Retinal pigment epithelial cell (primary cell): ENCODE measurements around the gene COX8A.

Source experiments
- DNase-seq: peaks from one replicate; pipeline ENCODE4 v3.0.0-alpha.2; 2010; ENCODE audit warnings: low read depth
- H3K4me3 ChIP-seq: 2 replicates; pipeline ENCODE4 v1.5.1; 2011; ENCODE audit warnings: mild to moderate bottlenecking, low read length, control low read depth, moderate library complexity
- TF ChIP-seq, protein P1 (sequence below): conservative IDR thresholded peaks from 2 replicates; pipeline ENCODE4 v1.5.1; 2011; ENCODE audit warnings: low read depth, low read length, control low read depth, inconsistent platforms

Gene COX8A

GRCh38 chr11:64008283-64008913 lies 34.0 kb downstream of the COX8A start:
- no peak for DNase-seq
- TF ChIP-seq, protein P1, sequence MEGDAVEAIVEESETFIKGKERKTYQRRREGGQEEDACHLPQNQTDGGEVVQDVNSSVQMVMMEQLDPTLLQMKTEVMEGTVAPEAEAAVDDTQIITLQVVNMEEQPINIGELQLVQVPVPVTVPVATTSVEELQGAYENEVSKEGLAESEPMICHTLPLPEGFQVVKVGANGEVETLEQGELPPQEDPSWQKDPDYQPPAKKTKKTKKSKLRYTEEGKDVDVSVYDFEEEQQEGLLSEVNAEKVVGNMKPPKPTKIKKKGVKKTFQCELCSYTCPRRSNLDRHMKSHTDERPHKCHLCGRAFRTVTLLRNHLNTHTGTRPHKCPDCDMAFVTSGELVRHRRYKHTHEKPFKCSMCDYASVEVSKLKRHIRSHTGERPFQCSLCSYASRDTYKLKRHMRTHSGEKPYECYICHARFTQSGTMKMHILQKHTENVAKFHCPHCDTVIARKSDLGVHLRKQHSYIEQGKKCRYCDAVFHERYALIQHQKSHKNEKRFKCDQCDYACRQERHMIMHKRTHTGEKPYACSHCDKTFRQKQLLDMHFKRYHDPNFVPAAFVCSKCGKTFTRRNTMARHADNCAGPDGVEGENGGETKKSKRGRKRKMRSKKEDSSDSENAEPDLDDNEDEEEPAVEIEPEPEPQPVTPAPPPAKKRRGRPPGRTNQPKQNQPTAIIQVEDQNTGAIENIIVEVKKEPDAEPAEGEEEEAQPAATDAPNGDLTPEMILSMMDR = no peak
- H3K4me3 ChIP-seq = no peak overlapping the region

GRCh38 chr11:64008914-64009633 lies 34.7 kb downstream of the COX8A start:
- H3K4me3 ChIP-seq = no peak overlapping the region
- no peak for DNase-seq
- TF ChIP-seq, protein P1 = no peak

DNA sequence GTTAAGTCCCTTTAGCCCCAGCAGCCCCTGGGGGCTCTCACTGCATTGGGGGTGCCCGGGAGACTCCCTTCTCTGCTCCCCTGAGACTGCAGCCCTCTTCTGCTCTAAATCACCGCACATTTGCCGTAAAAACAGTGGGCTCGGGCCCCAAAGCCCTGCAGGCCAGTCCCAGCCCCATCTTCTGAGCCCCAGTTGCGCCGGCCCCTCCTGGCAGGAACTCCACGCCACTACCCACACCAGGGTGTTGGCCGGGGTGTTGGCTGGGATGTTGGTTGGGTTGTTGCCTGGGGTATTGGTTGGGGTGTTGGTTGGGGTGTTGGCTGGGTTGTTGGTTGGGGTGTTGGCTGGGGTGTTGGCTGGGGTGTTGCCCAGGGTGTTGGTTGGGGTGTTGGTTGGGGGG lies 35.3 kb downstream of the COX8A start:
- no peak for DNase-seq
- H3K4me3 ChIP-seq = no peak overlapping the region
- TF ChIP-seq, protein P1 = no peak

DNA sequence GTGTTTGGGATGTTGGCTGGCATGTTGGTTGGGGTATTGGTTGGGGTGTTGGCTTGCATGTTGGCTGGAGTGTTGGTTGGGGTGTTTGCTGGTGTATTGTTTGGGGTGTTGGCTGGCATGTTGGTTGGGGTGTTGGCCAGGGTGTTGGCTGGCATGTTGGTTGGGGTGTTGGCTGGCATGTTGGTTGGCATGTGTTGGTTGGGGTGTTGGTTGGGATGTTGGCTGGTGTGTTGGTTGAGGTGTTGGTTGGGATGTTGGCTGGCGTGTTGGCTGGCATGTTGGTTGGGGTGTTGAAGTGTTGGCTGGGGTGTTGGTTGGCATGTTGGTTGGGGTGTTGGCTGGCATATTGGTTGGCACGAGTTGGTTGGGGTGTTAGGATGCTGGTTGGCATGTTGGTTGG lies 36.4 kb downstream of the COX8A start:
- TF ChIP-seq, protein P1 = no peak
- DNase-seq = no peak
- H3K4me3 ChIP-seq = no peak overlapping the region

GRCh38 chr11:64011371-64011770 lies 37.0 kb downstream of the COX8A start:
- TF ChIP-seq, protein P1 = no peak
- DNase-seq = no peak

GRCh38 chr11:64013141-64013896 lies 38.9 kb downstream of the COX8A start:
- DNase-seq = no peak
- TF ChIP-seq, protein P1 = no peak
- H3K4me3 ChIP-seq = no peak overlapping the region

More at GRCh38 chr11:64011371-64011770, 37.0 kb downstream of the COX8A start:
- H3K4me3 ChIP-seq = no peak overlapping the region
